Naive thymus-derived CD8-positive, alpha-beta T cell (primary cell): ENCODE results near the gene FBXO15. TPM values are rescaled to one million over a fixed set of nuclear protein-coding genes. Genes with fewer than 3 reads are reported as not detected.

Experiments used
- ATAC-seq, 2 donors: fragments of 150-1000 bp; cut with Tn5 transposase in 1 of 2; sonication (Bioruptor Pico), chemical (Tn5 transposase) in 1 of 2; 1 replicate in 1 of 2; 2 replicates in 1 of 2; pipeline ENCODE4 v1.10.0; 2021; ENCODE audit warnings: mild to moderate bottlenecking in 2 of 2, moderate library complexity in 2 of 2
- POLR2A ChIA-PET: fragments of 350-600 bp; sonication (Branson Sonifier 250); formaldehyde crosslinking; loops from one replicate; lab custom pipeline; 2021; ENCODE audit warnings: antibody characterized with exemption; lab: Charles Lee
- DNase-seq, 10 donors: peaks; one replicate each; pipeline versions ENCODE4 v3.0.0 to v3.0.0-alpha.2; 2020 to 2022
- H3K27ac Mint-ChIP-seq, 10 donors: one replicate each; pipeline ENCODE4 v1.8.0; 2020 to 2022; ENCODE audit warnings: mild to moderate bottlenecking in 10 of 10, mixed read lengths in 10 of 10, moderate library complexity in 4 of 10, inconsistent platforms in 1 of 10
- H3K27me3 Mint-ChIP-seq, 5 donors: one replicate each; pipeline ENCODE4 v1.8.0; 2021 to 2022; ENCODE audit warnings: mixed read lengths in 5 of 5
- H3K36me3 Mint-ChIP-seq, 3 donors: one replicate each; pipeline ENCODE4 v1.8.0; 2020 to 2022; ENCODE audit warnings: mixed read lengths in 3 of 3, mild to moderate bottlenecking in 2 of 3, inconsistent platforms in 1 of 3
- H3K4me1 Mint-ChIP-seq, 4 donors: one replicate each; pipeline ENCODE4 v1.8.0; 2021 to 2022; ENCODE audit warnings: mixed read lengths in 4 of 4
- H3K4me3 Mint-ChIP-seq, 10 donors: one replicate each; pipeline ENCODE4 v1.8.0; 2020 to 2022; ENCODE audit warnings: mild to moderate bottlenecking in 10 of 10, mixed read lengths in 10 of 10, moderate library complexity in 6 of 10, inconsistent platforms in 1 of 10
- H3K9me3 Mint-ChIP-seq, 9 donors: one replicate each; pipeline ENCODE4 v1.8.0; 2020 to 2022; ENCODE audit warnings: mixed read lengths in 9 of 9, mild to moderate bottlenecking in 3 of 9, inconsistent platforms in 1 of 9, moderate library complexity in 1 of 9
- polyA plus RNA-seq, 3 donors: library from polyadenylated mRNA; unstranded; fragments of 300-500 nt; fragmentation: Illumina TruSeq; gene quantifications; one replicate each; pipeline ENCODE4 v1.2.3, GENCODE V29; 2021
- total RNA-seq, 8 experiments: library from RNA in 2 of 8; stranded (reverse) in 2 of 8; gene quantifications; one replicate each; pipeline ENCODE4 v1.2.3 and lab custom pipeline; 2021 to 2026

The FBXO15 gene
- total and polyA plus RNA-seq, 5 experiments from 2014 or later = 1.3 to 4.5 (median 3.1) TPM

GRCh38 chr18:74131124-74131523 lies 16.5 kb downstream of the FBXO15 start:
- ATAC-seq (no peak), DNase-seq (no peak)
- H3K27ac Mint-ChIP-seq = no peak overlapping the region
- H3K4me3 Mint-ChIP-seq = no peak overlapping the region
- no peaks in the 10 kb centered on the region for H3K4me1 Mint-ChIP-seq
- no peaks in the 10 kb centered on the region for H3K9me3 Mint-ChIP-seq
- no peaks in the 10 kb centered on the region for H3K27me3 Mint-ChIP-seq
- POLR2A ChIA-PET = interaction anchor here (1.0 kb wide), 1 partner anchor 47 kb away, joined by 3 read pairs; no protein-coding TSS in a partner anchor
- H3K36me3 Mint-ChIP-seq = peaks cover 0 to 6% (median 4%) of the 10 kb centered on the region in 3 donors

DNA sequence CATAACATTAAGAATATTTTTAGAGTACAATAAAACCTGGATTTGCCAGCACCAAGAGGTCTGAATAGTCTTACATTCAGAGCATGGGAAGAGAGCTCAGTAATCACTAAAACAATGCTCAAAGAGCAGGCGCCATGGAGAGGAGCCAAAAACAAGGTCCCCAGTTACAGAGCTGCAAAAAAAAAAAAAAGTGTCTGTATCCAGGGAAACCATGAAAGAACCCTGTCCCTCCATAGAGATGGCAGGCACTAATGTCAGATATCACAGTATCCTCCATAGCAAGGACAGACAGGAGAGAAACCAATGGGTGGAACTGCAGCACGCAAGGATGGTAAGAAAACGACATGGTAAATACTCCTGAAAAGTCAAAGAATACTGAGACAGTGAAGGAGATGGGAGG lies 19.5 kb downstream of the FBXO15 start:
- no peak overlapping the region for H3K4me3 Mint-ChIP-seq
- POLR2A ChIA-PET = no interaction called here
- no peak for ATAC-seq

DNA sequence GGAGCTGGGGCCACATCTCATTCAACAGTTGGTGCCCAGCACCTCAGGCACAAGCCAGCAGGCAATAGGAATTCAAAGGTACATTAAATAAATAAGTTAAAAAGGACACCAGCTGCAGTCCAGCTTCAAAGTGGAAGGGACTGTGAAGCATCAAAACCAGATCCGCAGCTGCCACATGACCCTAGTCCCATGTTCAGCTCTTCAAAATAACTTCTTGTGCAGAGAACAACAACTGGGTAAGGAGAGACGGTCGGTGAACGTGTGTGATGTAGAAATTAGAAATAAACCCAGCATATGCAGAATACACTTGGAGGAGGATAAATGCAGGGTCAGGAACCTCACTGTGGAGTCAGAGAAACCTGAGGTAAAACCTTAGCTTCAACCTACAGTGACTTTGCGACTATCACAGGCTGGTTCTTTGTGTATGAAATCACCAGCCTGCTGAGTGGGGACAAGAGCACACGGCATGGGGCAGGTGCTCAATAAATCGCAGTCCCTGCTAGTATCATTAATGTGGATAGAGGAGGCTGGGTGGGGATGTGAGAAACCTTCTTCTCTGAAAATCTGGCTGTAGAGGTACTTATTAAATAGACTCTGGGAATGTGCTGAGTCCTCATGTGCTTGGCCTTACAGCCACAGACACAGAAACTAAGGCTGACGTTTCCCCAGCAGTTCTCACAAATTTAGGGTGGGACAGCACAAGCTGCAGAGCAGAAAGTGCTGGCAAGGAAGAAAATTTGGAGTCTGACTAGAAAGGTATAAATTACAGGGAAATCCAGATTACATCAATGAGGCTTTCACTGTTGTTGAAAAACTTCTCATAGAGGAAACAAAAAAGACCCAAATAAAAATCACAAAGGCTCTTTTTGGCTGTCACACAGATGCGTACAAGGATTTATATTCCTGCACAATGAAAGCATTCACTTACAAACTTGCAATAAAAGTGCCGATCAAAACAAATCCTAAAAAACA lies 20.7 kb downstream of the FBXO15 start:
- H3K36me3 Mint-ChIP-seq = no peaks in the 10 kb centered on the region
- POLR2A ChIA-PET = interaction anchor here (0.6 kb wide), 1 partner anchor 9 kb away, joined by 3 read pairs; no protein-coding TSS in a partner anchor
- DNase-seq = no peak
- no peaks in the 10 kb centered on the region for H3K27me3 Mint-ChIP-seq
- H3K4me3 Mint-ChIP-seq = no peak overlapping the region
- no peak for ATAC-seq
- peak overlapping the region in 1 of 10 donors; percentile 45 for H3K27ac Mint-ChIP-seq
- no peaks in the 10 kb centered on the region for H3K9me3 Mint-ChIP-seq
- H3K4me1 Mint-ChIP-seq = no peaks in the 10 kb centered on the region

More for the DNA sequence above, 19.5 kb downstream of the FBXO15 start:
- Mint-ChIP-seq H3K4me1 (no peaks in the 10 kb centered on the region), H3K27me3 (no peaks in the 10 kb centered on the region), H3K27ac (no peak overlapping the region), H3K36me3 (no peaks in the 10 kb centered on the region), H3K9me3 (no peaks in the 10 kb centered on the region)
- DNase-seq = no peak

GRCh38 chr18:74124642-74125041 lies 23.0 kb downstream of the FBXO15 start:
- Mint-ChIP-seq H3K4me1 (no peaks in the 10 kb centered on the region), H3K36me3 (no peaks in the 10 kb centered on the region), H3K27ac (no peak overlapping the region), H3K27me3 (no peaks in the 10 kb centered on the region), H3K4me3 (no peak overlapping the region), H3K9me3 (no peaks in the 10 kb centered on the region)
- no peak for ATAC-seq
- POLR2A ChIA-PET = no interaction called here
- no peak for DNase-seq

DNA sequence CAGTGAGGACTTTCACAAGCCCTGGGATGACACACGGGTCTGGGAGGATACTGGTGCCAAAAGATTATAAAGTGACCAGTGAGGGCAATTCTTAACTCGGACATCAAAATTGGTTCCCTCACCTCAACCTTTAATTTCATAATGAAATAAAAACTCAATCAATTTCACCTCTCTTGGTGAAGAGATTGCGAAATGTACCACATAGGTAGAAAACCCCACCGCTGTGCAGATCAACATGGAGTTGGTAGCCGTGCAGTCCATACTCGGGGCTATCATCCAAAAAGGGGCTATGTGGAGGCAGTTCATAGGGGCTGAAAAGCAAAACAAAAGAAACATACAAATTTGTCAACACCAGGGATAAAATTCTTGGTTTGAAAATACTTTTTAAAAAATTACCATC lies 24.4 kb downstream of the FBXO15 start:
- ATAC-seq (no peak), DNase-seq (no peak)
- Mint-ChIP-seq H3K36me3 (no peaks in the 10 kb centered on the region), H3K4me3 (no peak overlapping the region), H3K4me1 (no peaks in the 10 kb centered on the region), H3K27ac (no peak overlapping the region), H3K27me3 (no peaks in the 10 kb centered on the region), H3K9me3 (no peaks in the 10 kb centered on the region)
- POLR2A ChIA-PET = no interaction called here

GRCh38 chr18:74116633-74117554 lies 30.7 kb downstream of the FBXO15 start:
- peak; percentile 40 to 47 for ATAC-seq
- no peak overlapping the region for H3K27ac Mint-ChIP-seq
- H3K4me3 Mint-ChIP-seq = no peak overlapping the region
- no peaks in the 10 kb centered on the region for H3K27me3 Mint-ChIP-seq
- peaks cover 0 to 11% (median 7%) of the 10 kb centered on the region in 4 donors for H3K4me1 Mint-ChIP-seq
- POLR2A ChIA-PET = no interaction called here
- peak in 6 of 10 donors; percentile 6 to 35 (median 19) for DNase-seq
- H3K9me3 Mint-ChIP-seq = peaks cover 0 to 10% (median 3%) of the 10 kb centered on the region in 9 donors
- H3K36me3 Mint-ChIP-seq = peaks cover 0 to 7% (median 6%) of the 10 kb centered on the region in 3 donors

DNA sequence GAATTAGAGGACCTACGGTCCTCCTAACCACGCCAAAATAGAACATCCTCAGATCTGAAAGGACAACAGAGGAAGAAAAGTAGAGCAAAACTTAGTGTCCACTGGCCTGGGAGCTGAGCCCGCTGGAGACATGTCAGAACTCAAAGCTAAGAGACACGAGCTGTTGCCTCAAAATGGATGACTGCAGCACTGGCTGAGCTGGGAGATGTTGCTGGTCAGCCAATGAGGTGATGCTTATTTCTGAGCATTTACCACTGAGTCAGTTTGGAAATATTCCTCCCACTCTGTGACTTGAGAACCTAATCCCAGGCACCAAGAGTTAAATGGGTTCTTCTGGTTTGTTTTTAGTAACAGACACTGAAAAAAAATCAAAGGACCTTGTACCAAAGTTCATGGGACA lies 32.6 kb downstream of the FBXO15 start:
- no peak overlapping the region for H3K4me3 Mint-ChIP-seq
- no peaks in the 10 kb centered on the region for H3K27me3 Mint-ChIP-seq
- peaks cover 0 to 12% (median 6%) of the 10 kb centered on the region in 3 donors for H3K36me3 Mint-ChIP-seq
- ATAC-seq (no peak), DNase-seq (no peak)
- peaks cover 0 to 13% (median 8%) of the 10 kb centered on the region in 4 donors for H3K4me1 Mint-ChIP-seq
- POLR2A ChIA-PET = no interaction called here
- peaks cover 0 to 24% (median 5%) of the 10 kb centered on the region in 9 donors for H3K9me3 Mint-ChIP-seq
- H3K27ac Mint-ChIP-seq = no peak overlapping the region

DNA sequence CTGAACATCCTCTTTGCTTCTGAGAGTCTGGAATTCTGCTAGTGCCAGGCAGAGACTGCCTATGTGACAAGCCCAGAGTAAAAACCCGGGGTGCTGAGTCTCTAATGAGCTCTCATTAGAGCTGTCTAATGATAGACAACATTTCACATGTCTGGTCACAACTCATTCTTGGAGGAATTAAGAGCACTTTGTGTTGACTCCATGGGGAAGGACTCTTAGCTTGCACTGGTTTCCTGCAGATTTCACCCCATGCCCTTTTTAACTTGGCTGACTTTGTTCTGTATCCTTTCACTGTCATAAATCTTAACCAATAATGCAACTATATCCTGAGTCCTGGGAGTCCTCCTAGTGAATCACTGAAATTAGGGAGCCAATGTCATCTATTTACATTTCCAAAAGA lies 33.5 kb downstream of the FBXO15 start:
- Mint-ChIP-seq H3K9me3 (peaks cover 0 to 31% (median 8%) of the 10 kb centered on the region in 9 donors), H3K4me1 (peaks cover 0 to 16% (median 9%) of the 10 kb centered on the region in 4 donors), H3K27ac (no peak overlapping the region), H3K36me3 (peaks cover 0 to 18% (median 7%) of the 10 kb centered on the region in 3 donors), H3K4me3 (no peak overlapping the region), H3K27me3 (no peaks in the 10 kb centered on the region)
- no peak for DNase-seq
- ATAC-seq = no peak
- POLR2A ChIA-PET = no interaction called here

GRCh38 chr18:74113711-74114110 lies 33.9 kb downstream of the FBXO15 start:
- peaks cover 0 to 16% (median 11%) of the 10 kb centered on the region in 4 donors for H3K4me1 Mint-ChIP-seq
- H3K27me3 Mint-ChIP-seq = no peaks in the 10 kb centered on the region
- H3K27ac Mint-ChIP-seq = no peak overlapping the region
- H3K9me3 Mint-ChIP-seq = peaks cover 0 to 35% (median 9%) of the 10 kb centered on the region in 9 donors
- no peak overlapping the region for H3K4me3 Mint-ChIP-seq
- H3K36me3 Mint-ChIP-seq = peaks cover 0 to 21% (median 12%) of the 10 kb centered on the region in 3 donors
- DNase-seq = no peak
- peak in 1 of 2 donors; percentile 30 for ATAC-seq
- POLR2A ChIA-PET = no interaction called here

- no peak for ATAC-seq
- no peak for DNase-seq
- Mint-ChIP-seq H3K4me3 (no peak overlapping the region), H3K36me3 (peaks cover 2 to 31% (median 21%) of the 10 kb centered on the region in 3 donors), H3K27me3 (no peaks in the 10 kb centered on the region), H3K4me1 (peaks cover 0 to 26% (median 20%) of the 10 kb centered on the region in 4 donors), H3K27ac (no peak overlapping the region), H3K9me3 (peaks cover 9 to 45% (median 16%) of the 10 kb centered on the region in 9 donors)
- POLR2A ChIA-PET = no interaction called here
Measured at GRCh38 chr18:74110976-74111375, 36.7 kb downstream of the FBXO15 start.

GRCh38 chr18:74110149-74110548 lies 37.5 kb downstream of the FBXO15 start:
- POLR2A ChIA-PET = no interaction called here
- Mint-ChIP-seq H3K9me3 (peaks cover 9 to 45% (median 16%) of the 10 kb centered on the region in 9 donors), H3K4me1 (peaks cover 0 to 26% (median 20%) of the 10 kb centered on the region in 4 donors), H3K27me3 (no peaks in the 10 kb centered on the region), H3K27ac (no peak overlapping the region), H3K4me3 (no peak overlapping the region), H3K36me3 (peaks cover 2 to 31% (median 21%) of the 10 kb centered on the region in 3 donors)
- DNase-seq (no peak), ATAC-seq (no peak)

- Mint-ChIP-seq H3K4me3 (peak overlapping the region in 2 of 10 donors; percentile 5 to 38), H3K9me3 (peaks cover 10 to 50% (median 20%) of the 10 kb centered on the region in 9 donors), H3K27me3 (no peaks in the 10 kb centered on the region), H3K4me1 (peaks cover 0 to 20% (median 14%) of the 10 kb centered on the region in 4 donors), H3K36me3 (peaks cover 2 to 34% (median 21%) of the 10 kb centered on the region in 3 donors), H3K27ac (peak overlapping the region in 2 of 10 donors; percentile 31 to 66)
- POLR2A ChIA-PET = no interaction called here
- DNase-seq (peak in 2 of 10 donors; percentile 31 to 32), ATAC-seq (no peak)
Measured at GRCh38 chr18:74108460-74108859, 39.2 kb downstream of the FBXO15 start.
